Activated T-cell treated with anti-CD3 and anti-CD28 coated beads, Interleukin-2, amount 50 U/mL, for 24 hours (primary cell): Measurements from ENCODE around the gene ERGIC1.

ENCODE experiments used
- DNase-seq: peaks from one replicate; pipeline ENCODE4 v3.0.0-alpha.2; 2020
- H3K27ac Mint-ChIP-seq: 2 replicates; pipeline ENCODE4 v1.8.0; 2020; ENCODE audit warnings: mild to moderate bottlenecking, mixed read lengths
- H3K27me3 Mint-ChIP-seq: 2 replicates; pipeline ENCODE4 v1.8.0; 2020; ENCODE audit warnings: mixed read lengths
- H3K36me3 Mint-ChIP-seq: 2 replicates; pipeline ENCODE4 v1.8.0; 2020; ENCODE audit warnings: low read depth, mixed read lengths
- H3K4me1 Mint-ChIP-seq: 2 replicates; pipeline ENCODE4 v1.8.0; 2020; ENCODE audit warnings: low read depth, mixed read lengths
- H3K4me3 Mint-ChIP-seq: 2 replicates; pipeline ENCODE4 v1.8.0; 2020; ENCODE audit warnings: mild to moderate bottlenecking, moderate library complexity, mixed read lengths
- H3K9me3 Mint-ChIP-seq: 2 replicates; pipeline ENCODE4 v1.8.0; 2020; ENCODE audit warnings: mixed read lengths

Gene ERGIC1

GRCh38 chr5:172979778-172980177 lies 145.7 kb downstream of the ERGIC1 start:
- Mint-ChIP-seq H3K36me3 (peaks cover 12% of the 10 kb centered on the region), H3K27me3 (no peaks in the 10 kb centered on the region), H3K4me1 (peaks cover 19% of the 10 kb centered on the region), H3K4me3 (no peak overlapping the region), H3K9me3 (no peaks in the 10 kb centered on the region), H3K27ac (no peak overlapping the region)
- DNase-seq = no peak

GRCh38 chr5:172981931-172982330 lies 147.9 kb downstream of the ERGIC1 start:
- DNase-seq = no peak
- H3K27me3 Mint-ChIP-seq = no peaks in the 10 kb centered on the region
- H3K4me3 Mint-ChIP-seq = no peak overlapping the region
- H3K27ac Mint-ChIP-seq = no peak overlapping the region
- no peaks in the 10 kb centered on the region for H3K9me3 Mint-ChIP-seq
- H3K4me1 Mint-ChIP-seq = peaks cover 36% of the 10 kb centered on the region
- H3K36me3 Mint-ChIP-seq = peaks cover 31% of the 10 kb centered on the region

- H3K27ac Mint-ChIP-seq = peak within 1 kb of the TSS; percentile 98
- no peaks in the 10 kb centered on the region for H3K9me3 Mint-ChIP-seq
- peak within 1 kb of the TSS; percentile 95 for H3K4me3 Mint-ChIP-seq
- peaks cover 47% of the 10 kb centered on the region for H3K36me3 Mint-ChIP-seq
- H3K27me3 Mint-ChIP-seq = no peaks in the 10 kb centered on the region
- peaks cover 49% of the 10 kb centered on the region for H3K4me1 Mint-ChIP-seq
- DNase-seq = peak; percentile 99
These were observed 149.6 kb downstream of the ERGIC1 start, which contains the start of gene ATP6V0E1 for GRCh38 chr5:172983542-172984243. ATP6V0E1 (plus strand) TSS chr5:172983771; CDS start chr5:172983861, 90 bp downstream.

GRCh38 chr5:172984244-172984953 lies 150.3 kb downstream of the ERGIC1 start:
- DNase-seq = peak; percentile 81
- Mint-ChIP-seq H3K4me3 (peak overlapping the region; percentile 95), H3K36me3 (peaks cover 54% of the 10 kb centered on the region), H3K27ac (peak overlapping the region; percentile 98), H3K27me3 (no peaks in the 10 kb centered on the region), H3K4me1 (peaks cover 52% of the 10 kb centered on the region), H3K9me3 (no peaks in the 10 kb centered on the region)

GRCh38 chr5:172985596-172985995 lies 151.5 kb downstream of the ERGIC1 start:
- H3K9me3 Mint-ChIP-seq = no peaks in the 10 kb centered on the region

GRCh38 chr5:172988276-172988675 lies 154.2 kb downstream of the ERGIC1 start:
- Mint-ChIP-seq H3K27ac (peak overlapping the region; percentile 9), H3K27me3 (no peaks in the 10 kb centered on the region), H3K4me1 (peaks cover 59% of the 10 kb centered on the region), H3K36me3 (peaks cover 81% of the 10 kb centered on the region), H3K9me3 (no peaks in the 10 kb centered on the region), H3K4me3 (no peak overlapping the region)
- no peak for DNase-seq

More at GRCh38 chr5:172985596-172985995, 151.5 kb downstream of the ERGIC1 start:
- DNase-seq = no peak
- Mint-ChIP-seq H3K4me3 (peak overlapping the region; percentile 95), H3K27ac (peak overlapping the region; percentile 82), H3K36me3 (peaks cover 61% of the 10 kb centered on the region), H3K27me3 (no peaks in the 10 kb centered on the region), H3K4me1 (peaks cover 52% of the 10 kb centered on the region)

- Mint-ChIP-seq H3K27ac (no peak overlapping the region), H3K27me3 (no peaks in the 10 kb centered on the region), H3K4me3 (no peak overlapping the region), H3K4me1 (peaks cover 61% of the 10 kb centered on the region), H3K36me3 (peaks cover 85% of the 10 kb centered on the region), H3K9me3 (no peaks in the 10 kb centered on the region)
- DNase-seq = no peak
These were observed 156.7 kb downstream of the ERGIC1 start for GRCh38 chr5:172990776-172991175.

GRCh38 chr5:172994405-172994804 lies 160.4 kb downstream of the ERGIC1 start:
- no peaks in the 10 kb centered on the region for H3K27me3 Mint-ChIP-seq
- H3K9me3 Mint-ChIP-seq = no peaks in the 10 kb centered on the region
- peaks cover 84% of the 10 kb centered on the region for H3K36me3 Mint-ChIP-seq
- peak overlapping the region; percentile 61 for H3K27ac Mint-ChIP-seq
- no peak for DNase-seq
- H3K4me3 Mint-ChIP-seq = no peak overlapping the region
- peaks cover 57% of the 10 kb centered on the region for H3K4me1 Mint-ChIP-seq

GRCh38 chr5:172999372-172999973 lies 165.4 kb downstream of the ERGIC1 start:
- Mint-ChIP-seq H3K36me3 (peaks cover 84% of the 10 kb centered on the region), H3K4me3 (no peak overlapping the region), H3K9me3 (no peaks in the 10 kb centered on the region), H3K27ac (peak overlapping the region; percentile 53), H3K4me1 (peaks cover 78% of the 10 kb centered on the region), H3K27me3 (no peaks in the 10 kb centered on the region)
- no peak for DNase-seq

- peak overlapping the region; percentile 74 for H3K27ac Mint-ChIP-seq
- peaks cover 82% of the 10 kb centered on the region for H3K4me1 Mint-ChIP-seq
- peaks cover 79% of the 10 kb centered on the region for H3K36me3 Mint-ChIP-seq
- no peaks in the 10 kb centered on the region for H3K27me3 Mint-ChIP-seq
- H3K9me3 Mint-ChIP-seq = no peaks in the 10 kb centered on the region
- DNase-seq = no peak
- H3K4me3 Mint-ChIP-seq = no peak overlapping the region
These were observed 165.9 kb downstream of the ERGIC1 start for GRCh38 chr5:172999974-173000373.

GRCh38 chr5:173001229-173001841 lies 167.3 kb downstream of the ERGIC1 start:
- Mint-ChIP-seq H3K9me3 (no peaks in the 10 kb centered on the region), H3K27ac (peak overlapping the region; percentile 46), H3K36me3 (peaks cover 70% of the 10 kb centered on the region), H3K4me3 (peak overlapping the region; percentile 2), H3K4me1 (peaks cover 86% of the 10 kb centered on the region), H3K27me3 (no peaks in the 10 kb centered on the region)
- DNase-seq = no peak
